Naive thymus-derived CD4-positive, alpha-beta T cell (primary cell): Measurements from ENCODE around the gene ADA. TPM values are rescaled to one million over a fixed set of nuclear protein-coding genes. Genes with fewer than 3 reads are reported as not detected.
A peak's percentile ranks its signal among the peaks of the same experiment; 100 is the strongest.

ENCODE experiments used
- ATAC-seq: fragments of 150-1000 bp; cut with Tn5 transposase; 2 replicates; pipeline ENCODE4 v1.10.0; 2021; ENCODE audit warnings: mild to moderate bottlenecking, moderate library complexity
- CTCF ChIA-PET: fragments of 350-600 bp; sonication (Branson Sonifier 250); formaldehyde crosslinking; loops from one replicate; lab custom pipeline; 2021; ENCODE audit warnings: antibody characterized with exemption; lab: Charles Lee
- POLR2A ChIA-PET: fragments of 350-600 bp; sonication (Branson Sonifier 250); formaldehyde crosslinking; loops from one replicate; lab custom pipeline; 2021; ENCODE audit warnings: antibody characterized with exemption, inconsistent platforms; lab: Charles Lee
- DNase-seq, 9 donors: peaks; one replicate each; pipeline versions ENCODE4 v3.0.0 to v3.0.0-alpha.2; 2020 to 2022; ENCODE audit warnings: mixed read lengths in 1 of 9
- H3K27ac ChIP-seq: one replicate; pipeline ENCODE4 v1.7.0; 2013; ENCODE audit warnings: mild to moderate bottlenecking, low read depth, low read length, moderate library complexity
- H3K27me3 ChIP-seq, 2 donors: one replicate each; pipeline ENCODE4 v1.7.0; 2013; ENCODE audit warnings: low read length in 2 of 2, mild to moderate bottlenecking in 2 of 2, moderate library complexity in 2 of 2; ENCODE audit not compliant: control insufficient read depth in 2 of 2, insufficient read depth in 2 of 2
- H3K36me3 ChIP-seq, 3 experiments: 1 replicate in 2 of 3; 2 replicates in 1 of 3; pipeline ENCODE4 v1.7.0; 2013; ENCODE audit warnings: low read length in 3 of 3, mild to moderate bottlenecking in 3 of 3, moderate library complexity in 1 of 3; ENCODE audit not compliant: insufficient read depth in 3 of 3, control insufficient read depth in 2 of 3
- H3K4me1 ChIP-seq, 2 donors: one replicate each; pipeline ENCODE4 v1.7.0; 2013; ENCODE audit warnings: low read length in 2 of 2, mild to moderate bottlenecking in 2 of 2, moderate library complexity in 1 of 2; ENCODE audit not compliant: control insufficient read depth in 2 of 2, insufficient read depth in 2 of 2
- H3K4me3 ChIP-seq: 2 replicates; pipeline ENCODE4 v1.7.0; 2013; ENCODE audit warnings: mild to moderate bottlenecking, low read length
- H3K9me3 ChIP-seq, 3 experiments: 1 replicate in 2 of 3; 2 replicates in 1 of 3; pipeline ENCODE4 v1.7.0; 2013; ENCODE audit warnings: low read length in 3 of 3; ENCODE audit not compliant: control insufficient read depth in 2 of 3
- H3K27ac Mint-ChIP-seq, 9 donors: one replicate each; pipeline ENCODE4 v1.8.0; 2020 to 2022; ENCODE audit warnings: mixed read lengths in 9 of 9, mild to moderate bottlenecking in 8 of 9, moderate library complexity in 5 of 9, inconsistent platforms in 2 of 9
- H3K27me3 Mint-ChIP-seq, 5 donors: one replicate each; pipeline ENCODE4 v1.8.0; 2021 to 2022; ENCODE audit warnings: mixed read lengths in 5 of 5, mild to moderate bottlenecking in 1 of 5
- H3K36me3 Mint-ChIP-seq, 5 donors: one replicate each; pipeline ENCODE4 v1.8.0; 2020 to 2022; ENCODE audit warnings: mixed read lengths in 5 of 5, mild to moderate bottlenecking in 3 of 5, inconsistent platforms in 1 of 5
- H3K4me1 Mint-ChIP-seq, 7 donors: one replicate each; pipeline ENCODE4 v1.8.0; 2020 to 2022; ENCODE audit warnings: mixed read lengths in 7 of 7, mild to moderate bottlenecking in 3 of 7, inconsistent platforms in 1 of 7
- H3K4me3 Mint-ChIP-seq, 10 donors: one replicate each; pipeline ENCODE4 v1.8.0; 2020 to 2022; ENCODE audit warnings: mild to moderate bottlenecking in 10 of 10, mixed read lengths in 10 of 10, moderate library complexity in 6 of 10, inconsistent platforms in 2 of 10
- H3K9me3 Mint-ChIP-seq, 11 donors: one replicate each; pipeline ENCODE4 v1.8.0; 2020 to 2022; ENCODE audit warnings: mixed read lengths in 11 of 11, mild to moderate bottlenecking in 4 of 11, inconsistent platforms in 1 of 11, moderate library complexity in 1 of 11
- intact Hi-C, 2 donors: fragments of 100-400 bp; cut with micrococcal nuclease; formaldehyde crosslinking; loops; one replicate each; pipeline ENCODE4 v1.15.1; 2023
- polyA plus RNA-seq, 2 donors: library from polyadenylated mRNA; unstranded; fragments of 300-500 nt; fragmentation: Illumina TruSeq; gene quantifications; one replicate each; pipeline ENCODE4 v1.2.3, GENCODE V29; 2021
- total RNA-seq, 6 experiments: library from RNA in 5 of 6; stranded (reverse) in 5 of 6; gene quantifications; 1 replicate in 5 of 6; 2 replicates in 1 of 6; pipeline ENCODE4 v1.2.3 and lab custom pipeline; 2021 to 2026

The ADA gene
- total and polyA plus RNA-seq, 7 experiments from 2014 or later = 26.1 to 103 (median 35.2) TPM

- ChIA-PET POLR2A (interaction anchor here (0.6 kb wide), 1 partner anchor 247 kb away, joined by 6 read pairs; no protein-coding TSS in a partner anchor), CTCF (interaction anchor here (0.6 to 1.2 kb wide), 2 partner anchors 43 to 216 kb away, joined by 3 read pairs; no protein-coding TSS in a partner anchor)
- Histone ChIP-seq H3K4me1 (peaks cover 0 to 12% of the 10 kb centered on the region in 2 donors), H3K27ac (no peak overlapping the region), H3K27me3 (no peaks in the 10 kb centered on the region), H3K9me3 (no peaks in the 10 kb centered on the region), H3K4me3 (no peak overlapping the region), H3K36me3 (no peaks in the 10 kb centered on the region)
- DNase-seq (no peak), ATAC-seq (no peak)
- H3K27ac Mint-ChIP-seq = peak overlapping the region in 3 of 9 donors; percentile 21 to 76 (median 41)
- H3K27me3 Mint-ChIP-seq = no peaks in the 10 kb centered on the region
- intact Hi-C loops = no loop called here
- H3K4me1 Mint-ChIP-seq = peaks cover 10 to 40% (median 29%) of the 10 kb centered on the region in 7 donors
- H3K4me3 Mint-ChIP-seq = no peak overlapping the region
- peaks cover 0 to 4% (median 0%) of the 10 kb centered on the region in 11 donors for H3K9me3 Mint-ChIP-seq
- H3K36me3 Mint-ChIP-seq = peaks cover 0 to 10% (median 0%) of the 10 kb centered on the region in 5 donors
Measured at GRCh38 chr20:44601801-44602204, 49.7 kb downstream of the ADA start.

GRCh38 chr20:44601236-44601671, 50.2 kb downstream of the ADA start:
- no peaks in the 10 kb centered on the region for H3K36me3 ChIP-seq
- H3K27me3 ChIP-seq = no peaks in the 10 kb centered on the region
- no peaks in the 10 kb centered on the region for H3K9me3 ChIP-seq
- peaks cover 0 to 10% (median 0%) of the 10 kb centered on the region in 5 donors for H3K36me3 Mint-ChIP-seq
- H3K27me3 Mint-ChIP-seq = no peaks in the 10 kb centered on the region
- H3K4me1 Mint-ChIP-seq = peaks cover 10 to 40% (median 29%) of the 10 kb centered on the region in 7 donors
- no peak overlapping the region for H3K4me3 ChIP-seq
- no peak overlapping the region for H3K4me3 Mint-ChIP-seq
- ChIA-PET POLR2A (interaction anchor here (0.5 kb wide), 1 partner anchor 58 kb away, joined by 3 read pairs; no protein-coding TSS in a partner anchor), CTCF (interaction anchor here (0.8 kb wide), 1 partner anchor 10 kb away, joined by 3 read pairs; no protein-coding TSS in a partner anchor)
- ATAC-seq (no peak), DNase-seq (no peak)
- H3K27ac Mint-ChIP-seq = peak overlapping the region in 3 of 9 donors; percentile 41 to 76 (median 58)
- H3K27ac ChIP-seq = no peak overlapping the region
- H3K9me3 Mint-ChIP-seq = peaks cover 0 to 4% (median 0%) of the 10 kb centered on the region in 11 donors
- intact Hi-C loops = no loop called here
- H3K4me1 ChIP-seq = peaks cover 0 to 12% of the 10 kb centered on the region in 2 donors

- POLR2A ChIA-PET = interaction anchor here (0.5 kb wide), 1 partner anchor 57 kb away, joined by 3 read pairs; no protein-coding TSS in a partner anchor
- Histone ChIP-seq H3K9me3 (no peaks in the 10 kb centered on the region), H3K36me3 (no peaks in the 10 kb centered on the region), H3K4me3 (no peak overlapping the region), H3K4me1 (peaks cover 0 to 12% of the 10 kb centered on the region in 2 donors), H3K27me3 (no peaks in the 10 kb centered on the region), H3K27ac (no peak overlapping the region)
- CTCF ChIA-PET = interaction anchor here (0.8 kb wide), 1 partner anchor 10 kb away, joined by 3 read pairs; no protein-coding TSS in a partner anchor
- ATAC-seq (no peak), DNase-seq (no peak)
- Mint-ChIP-seq H3K4me1 (peaks cover 10 to 40% (median 29%) of the 10 kb centered on the region in 7 donors), H3K9me3 (no peaks in the 10 kb centered on the region), H3K27me3 (no peaks in the 10 kb centered on the region), H3K4me3 (peak overlapping the region in 1 of 10 donors; percentile 56), H3K27ac (peak overlapping the region in 4 of 9 donors; percentile 58 to 76 (median 62)), H3K36me3 (peaks cover 0 to 10% (median 0%) of the 10 kb centered on the region in 5 donors)
- intact Hi-C loops = no loop called here
Measured at GRCh38 chr20:44600758-44601201, 50.7 kb downstream of the ADA start.

GRCh38 chr20:44600301-44600700, 51.2 kb downstream of the ADA start:
- ChIA-PET CTCF (interaction anchor here (0.8 kb wide), 1 partner anchor 11 kb away, joined by 3 read pairs; no protein-coding TSS in a partner anchor), POLR2A (no interaction called here)
- H3K36me3 ChIP-seq = no peaks in the 10 kb centered on the region
- Mint-ChIP-seq H3K4me3 (peak overlapping the region in 1 of 10 donors; percentile 56), H3K4me1 (peaks cover 10 to 40% (median 29%) of the 10 kb centered on the region in 7 donors), H3K9me3 (no peaks in the 10 kb centered on the region), H3K27ac (peak overlapping the region in 4 of 9 donors; percentile 45 to 76 (median 60)), H3K36me3 (peaks cover 0 to 10% (median 0%) of the 10 kb centered on the region in 5 donors), H3K27me3 (no peaks in the 10 kb centered on the region)
- intact Hi-C loops = no loop called here
- no peak overlapping the region for H3K27ac ChIP-seq
- ATAC-seq = no peak
- H3K4me1 ChIP-seq = peaks cover 0 to 12% of the 10 kb centered on the region in 2 donors
- no peaks in the 10 kb centered on the region for H3K27me3 ChIP-seq
- DNase-seq = no peak
- no peaks in the 10 kb centered on the region for H3K9me3 ChIP-seq
- H3K4me3 ChIP-seq = no peak overlapping the region

- intact Hi-C loops = loop anchor here in 1 of 2 donors (5.0 kb wide), 1 partner anchor 77 kb away; the partner anchor contains the start of gene SERINC3
- Histone ChIP-seq H3K27me3 (no peaks in the 10 kb centered on the region), H3K27ac (no peak overlapping the region), H3K4me3 (no peak overlapping the region), H3K9me3 (no peaks in the 10 kb centered on the region), H3K36me3 (no peaks in the 10 kb centered on the region), H3K4me1 (peaks cover 0 to 12% of the 10 kb centered on the region in 2 donors)
- no peak for ATAC-seq
- peaks cover 0 to 10% (median 0%) of the 10 kb centered on the region in 5 donors for H3K36me3 Mint-ChIP-seq
- CTCF ChIA-PET = interaction anchor here (1.7 to 2.8 kb wide), 2 partner anchors 10 to 50 kb away, joined by 5 to 23 read pairs; no protein-coding TSS in a partner anchor
- H3K27ac Mint-ChIP-seq = peak overlapping the region in 4 of 9 donors; percentile 27 to 76 (median 52)
- DNase-seq = no peak
- no peaks in the 10 kb centered on the region for H3K27me3 Mint-ChIP-seq
- peak overlapping the region in 2 of 10 donors; percentile 29 to 56 for H3K4me3 Mint-ChIP-seq
- H3K9me3 Mint-ChIP-seq = no peaks in the 10 kb centered on the region
- H3K4me1 Mint-ChIP-seq = peaks cover 10 to 40% (median 29%) of the 10 kb centered on the region in 7 donors
- POLR2A ChIA-PET = interaction anchor here (1.4 kb wide), 1 partner anchor 78 kb away, joined by 3 read pairs; no protein-coding TSS in a partner anchor
Measured at GRCh38 chr20:44599715-44600114, 51.8 kb downstream of the ADA start.

- DNase-seq (no peak), ATAC-seq (peak; percentile 70)
- peaks cover 10 to 40% (median 29%) of the 10 kb centered on the region in 7 donors for H3K4me1 Mint-ChIP-seq
- intact Hi-C loops = loop anchor here in 1 of 2 donors (5.0 kb wide), 1 partner anchor 76 kb away; the partner anchor contains the start of gene SERINC3
- H3K36me3 Mint-ChIP-seq = peaks cover 0 to 10% (median 0%) of the 10 kb centered on the region in 5 donors
- Histone ChIP-seq H3K9me3 (no peaks in the 10 kb centered on the region), H3K36me3 (no peaks in the 10 kb centered on the region), H3K4me1 (peaks cover 0 to 12% of the 10 kb centered on the region in 2 donors), H3K27me3 (no peaks in the 10 kb centered on the region), H3K4me3 (no peak overlapping the region), H3K27ac (peak overlapping the region; percentile 44)
- ChIA-PET CTCF (interaction anchor here (0.7 to 2.8 kb wide), 7 partner anchors 11 to 381 kb away, joined by 3 to 23 read pairs (median 4); no protein-coding TSS in a partner anchor), POLR2A (interaction anchor here (1.0 to 1.7 kb wide), 7 partner anchors 12 to 387 kb away, joined by 3 to 7 read pairs (median 3); partner anchors contain the start of genes PKIG and TTPAL)
- H3K9me3 Mint-ChIP-seq = no peaks in the 10 kb centered on the region
- H3K27ac Mint-ChIP-seq = peak overlapping the region; percentile 82 to 96 (median 88)
- peak overlapping the region; percentile 52 to 80 (median 74) for H3K4me3 Mint-ChIP-seq
- H3K27me3 Mint-ChIP-seq = no peaks in the 10 kb centered on the region
Measured at GRCh38 chr20:44598423-44599305, 52.8 kb downstream of the ADA start.
